Measurements from ENCODE around the gene KCTD16.

DNA sequence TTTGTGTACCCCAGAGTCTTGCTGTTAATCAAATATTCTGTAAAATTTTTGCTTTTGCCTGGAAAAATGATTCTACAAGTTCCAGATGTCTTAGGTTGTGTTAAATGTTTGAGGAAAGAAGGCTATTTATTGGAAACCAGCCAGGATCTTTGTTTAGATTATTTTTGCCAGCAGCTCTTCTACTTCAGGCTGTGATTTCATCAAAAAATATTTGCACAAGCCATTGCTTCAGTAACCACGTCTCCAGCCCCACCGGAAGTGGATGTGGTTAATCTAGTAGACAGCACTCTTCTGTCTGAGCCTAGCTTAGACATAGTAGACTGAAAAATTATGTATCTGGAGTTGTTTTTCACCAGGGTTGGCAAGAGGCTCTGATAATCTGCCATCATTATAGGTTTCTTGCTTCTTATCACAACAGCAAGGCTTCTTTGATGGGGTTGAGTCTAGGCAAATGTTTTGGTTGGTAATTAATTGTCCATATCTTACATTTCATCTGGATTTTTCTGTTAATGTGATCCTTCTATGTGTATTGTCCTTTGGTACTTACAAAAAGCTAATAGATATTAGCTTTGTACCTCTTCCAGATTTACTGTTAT lies 17.1 kb downstream of the KCTD16 start:
- TF ChIP-seq CTCF (IDR thresholded peaks at IDR 0.05; ENCODE audit: poor library complexity) (no peak), EZH2 (IDR thresholded peaks at IDR 0.05; ENCODE audit: borderline replicate concordance) (no peak), EZH2phosphoT487 (IDR thresholded peaks at IDR 0.05; ENCODE audit: low read depth, severe bottlenecking, unreplicated experiment) (no peak)
